ENCODE results near the gene CDH23. TPM values are rescaled to one million over a fixed set of nuclear protein-coding genes. Genes with fewer than 3 reads are reported as not detected.

CDH23 gene
- total and polyA plus RNA-seq, 10 of the 15 experiments (the other 5 are each of a cell fraction or from before 2014, with no cell fraction given) = 0.09 to 0.40 (median 0.15) TPM; not detected in 1

- in situ Hi-C loops (cut with MboI) = no loop called here
These were observed 57.6 kb downstream of the CDH23 start for GRCh38 chr10:71454347-71454746.

More at GRCh38 chr10:71454347-71454746, 57.6 kb downstream of the CDH23 start:
- no peaks in the 10 kb centered on the region for H4K20me1 ChIP-seq (ENCODE audit: control insufficient read depth, insufficient read depth)
- SMC1A ChIA-PET (ENCODE audit: uncharacterized antibody, unreplicated experiment) = no interaction called here
- H3K9ac ChIP-seq (ENCODE audit: control insufficient read depth, insufficient read depth, low read length) = no peak overlapping the region
- WGBS (ENCODE audit: insufficient coverage, insufficient replicate concordance, low lambda C conversion rate, missing lambda C conversion rate) = 45% methylated on average over 5 of the region's 5 CpGs
- CTCF ChIA-PET = no interaction called here
- no peak overlapping the region for H3K4me2 ChIP-seq (ENCODE audit: control insufficient read depth, insufficient read depth)
- DNase-seq (ENCODE audit: low read depth, low spot score) = no peak
- H3K9me3 ChIP-seq (replicated peaks; ENCODE audit: control insufficient read depth, insufficient read depth, low read length) = no peaks in the 10 kb centered on the region
- H2AFZ ChIP-seq (ENCODE audit: control insufficient read depth, low read depth, low read length) = no peak overlapping the region
- no peak for TF ChIP-seq POLR2A (IDR thresholded peaks at IDR 0.05; ENCODE audit: low read depth, low read length)
- no peak for TF ChIP-seq ETV6 (conservative IDR thresholded peaks at IDR 0.05 in 1 of 2, IDR thresholded peaks at IDR 0.05 in 1 of 2; ENCODE audit: borderline replicate concordance in 1 of 2, low read depth in 1 of 2)
- TF ChIP-seq IKZF1 (conservative IDR thresholded peaks at IDR 0.05) = no peak
- TF ChIP-seq NR2C2 (IDR thresholded peaks at IDR 0.05; ENCODE audit: borderline replicate concordance, control insufficient read depth, insufficient read length, low read depth) = no peak
- TF ChIP-seq RFX5 (IDR thresholded peaks at IDR 0.05; ENCODE audit: low read depth, low read length) = no peak
- no peak for TF ChIP-seq TARDBP (IDR thresholded peaks at IDR 0.05; ENCODE audit: borderline replicate concordance)
- no peak for TF ChIP-seq TCF7 (IDR thresholded peaks at IDR 0.05; ENCODE audit: borderline replicate concordance)
- no peak for TF ChIP-seq NFYB (IDR thresholded peaks at IDR 0.05; ENCODE audit: insufficient read depth, low read depth, low read length)
- no peak for TF ChIP-seq NR2F1 (conservative IDR thresholded peaks at IDR 0.05)
- no peak for TF ChIP-seq NFXL1 (IDR thresholded peaks at IDR 0.05; ENCODE audit: borderline replicate concordance)
- TF ChIP-seq ELK1 (IDR thresholded peaks at IDR 0.05; ENCODE audit: low read depth, low read length) = no peak
- no peak for TF ChIP-seq RB1 (IDR thresholded peaks at IDR 0.05; ENCODE audit: borderline replicate concordance)
- no peak for TF ChIP-seq EP300 (IDR thresholded peaks at IDR 0.05; ENCODE audit: borderline replicate concordance in 1 of 2, control insufficient read depth in 1 of 2, low read depth in 2 of 2, low read length in 2 of 2)
- no peak for TF ChIP-seq E2F8 (IDR thresholded peaks at IDR 0.05; ENCODE audit: low read depth, partially characterized antibody)
- no peak for TF ChIP-seq MXI1 (IDR thresholded peaks at IDR 0.05; ENCODE audit: low read depth, low read length)
- no peak for TF ChIP-seq MAX (IDR thresholded peaks at IDR 0.05; ENCODE audit: low read depth, low read length)
- no peak for TF ChIP-seq FOXK2 (IDR thresholded peaks at IDR 0.05)
- no peak for TF ChIP-seq USF1 (IDR thresholded peaks at IDR 0.05; ENCODE audit: borderline replicate concordance, extremely low read length, insufficient read depth, low read depth, low read length)
- TF ChIP-seq PAX8 (IDR thresholded peaks at IDR 0.05) = no peak
- no peak for TF ChIP-seq NR2C1 (IDR thresholded peaks at IDR 0.05)
- POLR2A ChIA-PET = no interaction called here
- RAD21 ChIA-PET (ENCODE audit: unreplicated experiment) = no interaction called here
- H3K27me3 ChIP-seq (replicated peaks in 1 of 2; ENCODE audit: control insufficient read depth in 2 of 2, insufficient read depth in 2 of 2, low read length in 1 of 2) = peaks cover 0 to 2% of the 10 kb centered on the region in 2 experiments; a peak in 3 of 4 replicates
- H3K79me2 ChIP-seq (ENCODE audit: control insufficient read depth, insufficient read depth, low read length) = no peaks in the 10 kb centered on the region
- no peak for ATAC-seq
- intact Hi-C loops (cut with micrococcal nuclease; ENCODE audit: unreplicated experiment) = no loop called here
- no peaks in the 10 kb centered on the region for H3K36me3 ChIP-seq (ENCODE audit: control insufficient read depth in 2 of 2, insufficient read depth in 2 of 2, low read length in 1 of 2)
- FAIRE-seq = no peak
- H3K4me3 ChIP-seq = no peak overlapping the region
- no peaks in the 10 kb centered on the region for H3K4me1 ChIP-seq (ENCODE audit: control insufficient read depth, insufficient read depth, low read length)
- H3K27ac ChIP-seq (ENCODE audit: control insufficient read depth, insufficient read depth) = no peak overlapping the region
- BruUV-seq (replicated peaks) = no TSS peak

Data from GM12878 (cell line).